ENCODE results near the gene A2M. TPM values are rescaled to one million over a fixed set of nuclear protein-coding genes. Genes with fewer than 3 reads are reported as not detected.
A peak's percentile ranks its signal among the peaks of the same experiment; 100 is the strongest.

A2M gene
- total and polyA plus RNA-seq, 2 of the 13 experiments (the other 11 are each of a cell fraction or from before 2014, with no cell fraction given), result 2,807 to 6,551 TPM

GRCh38 chr12:9077152-9078031 is 38.3 kb downstream of the A2M start:
- intact Hi-C loops (cut with micrococcal nuclease; ENCODE audit: unreplicated experiment), result no loop called here
- H3K9me3 ChIP-seq (ENCODE audit: low read length), result no peaks in the 10 kb centered on the region
- WGBS (ENCODE audit: low lambda C conversion rate), result 97% methylated on average over 5 of the region's 5 CpGs
- ChIA-PET POLR2A (no interaction called here), CTCF (ENCODE audit: low intra/inter-chr PET ratio, low total read pairs) (no interaction called here)
- H3K27ac ChIP-seq (ENCODE audit: extremely low read length, insufficient read depth, low read length), result no peak overlapping the region
- H2AFZ ChIP-seq (ENCODE audit: low read length), result no peak overlapping the region
- no peak overlapping the region for H3K4me3 ChIP-seq (replicated peaks in 1 of 3; ENCODE audit: insufficient read depth in 1 of 3, low read depth in 2 of 3, low read length in 3 of 3)
- in situ Hi-C loops (cut with HindIII; ENCODE audit: extremely low pct_ligation_motif_present, low pct_unique_long_range_greater_than_20kb), result no loop called here
- DNase-seq (ENCODE audit: low spot score) (no peak), ATAC-seq (no peak), FAIRE-seq (no peak)
- no TSS peak for BruUV-seq (replicated peaks)
- peaks cover 14% of the 10 kb centered on the region for H3K79me2 ChIP-seq (ENCODE audit: insufficient read depth, low read length)
- H3K4me1 ChIP-seq (ENCODE audit: insufficient read depth, low read length), result peaks cover 21% of the 10 kb centered on the region
- peaks cover 46% of the 10 kb centered on the region for H4K20me1 ChIP-seq (ENCODE audit: insufficient read depth, low read length)
- H3K27me3 ChIP-seq (ENCODE audit: control insufficient read depth in 1 of 2, insufficient read depth in 2 of 2, low read length in 2 of 2), result no peaks in the 10 kb centered on the region
- H3K9ac ChIP-seq (ENCODE audit: insufficient read depth, low read depth, low read length), result no peak overlapping the region
- no peak overlapping the region for H3K4me2 ChIP-seq (ENCODE audit: low read depth, low read length)
- peaks cover 39 to 97% of the 10 kb centered on the region in 2 experiments for H3K36me3 ChIP-seq (replicated peaks in 1 of 2; ENCODE audit: control insufficient read depth in 1 of 2, insufficient read depth in 2 of 2, low read length in 2 of 2)
- 0 out of 2 replicates have a peak, but pooled peaks have one; percentile 37 for TF ChIP-seq NFE2L2 (IDR thresholded peaks at IDR 0.05; ENCODE audit: low read length)
- TF ChIP-seq ZUFSP (CRISPR knock-in tag; IDR thresholded peaks at IDR 0.05; ENCODE audit: borderline replicate concordance), result no peak
- TF ChIP-seq E2F5 (CRISPR knock-in tag; conservative IDR thresholded peaks at IDR 0.05), result no peak
- TF ChIP-seq PAF1 (CRISPR knock-in tag; IDR thresholded peaks at IDR 0.05), result peak; percentile 28; the same call in 1 of the 2 replicates
- no peak for TF ChIP-seq CBX2 (IDR thresholded peaks at IDR 0.05; ENCODE audit: low read depth, low read length)
- TF ChIP-seq CBX2 (CRISPR knock-in tag; IDR thresholded peaks at IDR 0.05; ENCODE audit: low read depth), result no peak
- TF ChIP-seq EP300 (IDR thresholded peaks at IDR 0.05; ENCODE audit: low read depth in 2 of 2, low read length in 2 of 2), result no peak
- TF ChIP-seq EP300 (CRISPR knock-in tag; IDR thresholded peaks at IDR 0.05; ENCODE audit: borderline replicate concordance), result no peak
- no peak for TF ChIP-seq FOXJ3 (CRISPR knock-in tag; IDR thresholded peaks at IDR 0.05; ENCODE audit: borderline replicate concordance)
- TF ChIP-seq ZMYM3 (CRISPR knock-in tag; IDR thresholded peaks at IDR 0.05), result no peak
- no peak for TF ChIP-seq ZNF34 (CRISPR knock-in tag; IDR thresholded peaks at IDR 0.05; ENCODE audit: borderline replicate concordance)
- TF ChIP-seq MTERF4 (CRISPR knock-in tag; IDR thresholded peaks at IDR 0.05), result no peak
- TF ChIP-seq CREB1 (IDR thresholded peaks at IDR 0.05), result no peak
- no peak for TF ChIP-seq CREB1 (CRISPR knock-in tag; IDR thresholded peaks at IDR 0.05)
- no peak for TF ChIP-seq IKZF5 (CRISPR knock-in tag; IDR thresholded peaks at IDR 0.05)
- TF ChIP-seq ZNF280B (CRISPR knock-in tag; IDR thresholded peaks at IDR 0.05; ENCODE audit: borderline replicate concordance), result no peak

Data from HepG2 (cell line).